Astrocyte (in vitro differentiated cells and primary cell): ENCODE results near the gene MEIS3. TPM values are rescaled to one million over a fixed set of nuclear protein-coding genes. Genes with fewer than 3 reads are reported as not detected.
"Not testable (repeated sequence)": the region's sequence is repeated elsewhere in the genome, so short reads cannot be mapped to it uniquely, and the experiment has no call there.

Experiments
- DNase-seq: peaks from one replicate; pipeline ENCODE4 v3.0.0-alpha.2; 2010; ENCODE audit warnings: low read depth
- FAIRE-seq: peaks from 2 replicates; lab custom pipeline; 2011; peaks lifted over from hg19 to GRCh38; lab: Jason Lieb, UNC
- H2AFZ ChIP-seq: 2 replicates; pipeline ENCODE4 v1.6.0; 2012; ENCODE audit warnings: low read depth, low read length, inconsistent platforms
- H3K27ac ChIP-seq: 2 replicates; pipeline ENCODE4 v1.5.1; 2011; ENCODE audit warnings: low read depth, low read length, inconsistent platforms
- H3K27me3 ChIP-seq: 2 replicates; pipeline ENCODE4 v1.6.0; 2011; ENCODE audit warnings: low read length, inconsistent platforms; ENCODE audit not compliant: insufficient read depth
- H3K36me3 ChIP-seq: 2 replicates; pipeline ENCODE4 v1.5.1; 2011; ENCODE audit warnings: low read length, inconsistent platforms; ENCODE audit not compliant: insufficient read depth
- H3K4me1 ChIP-seq: 2 replicates; pipeline ENCODE4 v1.5.1; 2011; ENCODE audit warnings: low read length, inconsistent platforms; ENCODE audit not compliant: insufficient read depth
- H3K4me2 ChIP-seq: 2 replicates; pipeline ENCODE4 v1.6.0; 2012; ENCODE audit warnings: low read length, inconsistent platforms
- H3K4me3 ChIP-seq: 2 replicates; pipeline ENCODE4 v1.5.1; 2011; ENCODE audit warnings: low read depth, mild to moderate bottlenecking, low read length, inconsistent platforms; ENCODE audit not compliant: insufficient read depth
- H3K79me2 ChIP-seq: 2 replicates; pipeline ENCODE4 v1.6.0; 2012; ENCODE audit warnings: mild to moderate bottlenecking, low read length, inconsistent platforms; ENCODE audit not compliant: insufficient read depth
- H3K9ac ChIP-seq: 2 replicates; pipeline ENCODE4 v1.6.0; 2012; ENCODE audit warnings: mild to moderate bottlenecking, low read length, inconsistent platforms
- H3K9me3 ChIP-seq: 2 replicates; pipeline ENCODE4 v1.5.1; 2012; ENCODE audit warnings: low read depth, mild to moderate bottlenecking, low read length, inconsistent platforms; ENCODE audit not compliant: insufficient read depth
- H4K20me1 ChIP-seq: 2 replicates; pipeline ENCODE4 v1.6.0; 2012; ENCODE audit warnings: low read length, inconsistent platforms; ENCODE audit not compliant: insufficient read depth
- H3K27ac Mint-ChIP-seq: one replicate; pipeline ENCODE4 v1.8.0; 2021; ENCODE audit warnings: mild to moderate bottlenecking, mixed read lengths; ENCODE audit not compliant: unreplicated experiment
- H3K27me3 Mint-ChIP-seq: one replicate; pipeline ENCODE4 v1.8.0; 2021; ENCODE audit warnings: low read depth, mixed read lengths; ENCODE audit not compliant: unreplicated experiment
- H3K36me3 Mint-ChIP-seq: one replicate; pipeline ENCODE4 v1.8.0; 2021; ENCODE audit warnings: low read depth, mixed read lengths; ENCODE audit not compliant: unreplicated experiment
- H3K4me1 Mint-ChIP-seq: one replicate; pipeline ENCODE4 v1.8.0; 2021; ENCODE audit warnings: low read depth, mixed read lengths; ENCODE audit not compliant: unreplicated experiment
- H3K4me3 Mint-ChIP-seq: one replicate; pipeline ENCODE4 v1.8.0; 2021; ENCODE audit warnings: mild to moderate bottlenecking, moderate library complexity, mixed read lengths; ENCODE audit not compliant: unreplicated experiment
- H3K9me3 Mint-ChIP-seq: one replicate; pipeline ENCODE4 v1.8.0; 2021; ENCODE audit warnings: mild to moderate bottlenecking, mixed read lengths; ENCODE audit not compliant: unreplicated experiment
- CTCF ChIP-seq: IDR thresholded peaks from 2 replicates; pipeline ENCODE4 v1.5.1; 2011; ENCODE audit warnings: low read depth, mild to moderate bottlenecking, inconsistent platforms, low read length, moderate library complexity; ENCODE audit not compliant: insufficient read depth
- EZH2 ChIP-seq: IDR thresholded peaks from 2 replicates; pipeline ENCODE4 v1.6.1; 2012; ENCODE audit warnings: mild to moderate bottlenecking, low read length, inconsistent platforms; ENCODE audit not compliant: insufficient read depth
- total RNA-seq: library from RNA; stranded (reverse); gene quantifications from 2 replicates; pipeline ENCODE4 v1.2.1, GENCODE V29; 2021

Gene MEIS3
- total RNA-seq, 1 donor from 2014 or later: 71.1 TPM

- TF ChIP-seq CTCF (no peak), EZH2 (no peak)
- H2AFZ ChIP-seq: no peak overlapping the region
- H3K79me2 ChIP-seq: no peaks in the 10 kb centered on the region
- FAIRE-seq (no peak), DNase-seq (no peak)
- H3K4me1 Mint-ChIP-seq: no peaks in the 10 kb centered on the region
- no peak overlapping the region for H3K4me3 Mint-ChIP-seq
- no peaks in the 10 kb centered on the region for H3K4me1 ChIP-seq
- H3K27ac Mint-ChIP-seq: no peak overlapping the region
- H3K4me3 ChIP-seq: no peak overlapping the region
- peaks cover under 1% of the 10 kb centered on the region for H3K9me3 Mint-ChIP-seq
- H3K27ac ChIP-seq: no peak overlapping the region
- H3K27me3 Mint-ChIP-seq: peaks cover 29% of the 10 kb centered on the region
- H3K36me3 ChIP-seq: no peaks in the 10 kb centered on the region
- H3K9me3 ChIP-seq: no peaks in the 10 kb centered on the region
- peaks cover 7% of the 10 kb centered on the region for H3K36me3 Mint-ChIP-seq
- H4K20me1 ChIP-seq: peaks cover 3% of the 10 kb centered on the region
- no peak overlapping the region for H3K9ac ChIP-seq
- no peaks in the 10 kb centered on the region for H3K27me3 ChIP-seq
- no peak overlapping the region for H3K4me2 ChIP-seq
These were observed 28.5 kb downstream of the MEIS3 start for GRCh38 chr19:47390533-47391488.

- H3K4me3 ChIP-seq: no peak overlapping the region
- TF ChIP-seq CTCF (no peak), EZH2 (no peak)
- H3K9me3 Mint-ChIP-seq: no peaks in the 10 kb centered on the region
- H3K27me3 Mint-ChIP-seq: peaks cover 14% of the 10 kb centered on the region
- no peak overlapping the region for H3K27ac ChIP-seq
- H3K27ac Mint-ChIP-seq: no peak overlapping the region
- no peak for DNase-seq
- no peaks in the 10 kb centered on the region for H3K4me1 ChIP-seq
- H3K9me3 ChIP-seq: no peaks in the 10 kb centered on the region
- no peaks in the 10 kb centered on the region for H3K4me1 Mint-ChIP-seq
- no peak for FAIRE-seq
- no peak overlapping the region for H3K9ac ChIP-seq
- H3K4me2 ChIP-seq: no peak overlapping the region
- H3K4me3 Mint-ChIP-seq: no peak overlapping the region
- no peaks in the 10 kb centered on the region for H3K36me3 ChIP-seq
- H3K36me3 Mint-ChIP-seq: peaks cover 6% of the 10 kb centered on the region
- peaks cover 3% of the 10 kb centered on the region for H4K20me1 ChIP-seq
- no peaks in the 10 kb centered on the region for H3K27me3 ChIP-seq
- H2AFZ ChIP-seq: no peak overlapping the region
- H3K79me2 ChIP-seq: no peaks in the 10 kb centered on the region
These were observed 30.2 kb downstream of the MEIS3 start for GRCh38 chr19:47389150-47389556.

- not testable (repeated sequence) for H3K4me2 ChIP-seq, H3K4me1 ChIP-seq, H3K9me3 Mint-ChIP-seq, H3K4me3 ChIP-seq, H3K4me1 Mint-ChIP-seq, H3K27me3 Mint-ChIP-seq, H3K9ac ChIP-seq, H3K27ac ChIP-seq, H3K9me3 ChIP-seq, H4K20me1 ChIP-seq, H3K27ac Mint-ChIP-seq, H3K36me3 ChIP-seq, H2AFZ ChIP-seq, H3K27me3 ChIP-seq, DNase-seq, H3K79me2 ChIP-seq, FAIRE-seq, H3K4me3 Mint-ChIP-seq, H3K36me3 Mint-ChIP-seq
These were observed 30.6 kb downstream of the MEIS3 start for GRCh38 chr19:47388721-47389120.

GRCh38 chr19:47387623-47388022 is 31.7 kb downstream of the MEIS3 start:
- not testable (repeated sequence) for H3K27ac Mint-ChIP-seq, H3K4me3 ChIP-seq, H3K9me3 ChIP-seq, H3K4me1 Mint-ChIP-seq, H3K79me2 ChIP-seq, H3K36me3 Mint-ChIP-seq, H3K27ac ChIP-seq, H4K20me1 ChIP-seq, H3K9me3 Mint-ChIP-seq, FAIRE-seq, H3K4me1 ChIP-seq, H3K4me3 Mint-ChIP-seq, H3K9ac ChIP-seq, H3K27me3 Mint-ChIP-seq, H3K4me2 ChIP-seq, H2AFZ ChIP-seq, H3K36me3 ChIP-seq, DNase-seq, H3K27me3 ChIP-seq
